Measurements from ENCODE around the gene PTCHD4.

PTCHD4 gene

DNA sequence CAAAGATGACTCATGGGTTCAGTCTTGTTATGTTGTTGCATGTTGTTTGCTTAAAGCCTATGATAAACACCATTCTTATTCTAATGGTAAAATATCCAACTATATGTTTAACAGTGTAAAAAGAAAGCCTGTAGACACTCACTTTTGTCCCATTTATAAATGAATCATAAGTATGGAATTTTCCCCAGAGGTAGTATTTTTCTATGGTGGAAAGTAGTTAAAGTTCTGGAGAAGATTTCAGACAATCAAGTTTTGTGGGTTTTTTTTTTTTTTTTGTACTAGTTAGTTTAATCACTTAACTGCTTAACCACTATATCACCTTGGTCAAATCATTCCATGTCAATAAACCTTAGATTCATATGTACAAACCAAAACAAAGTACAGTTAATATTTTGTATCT lies 35.8 kb downstream of the PTCHD4 start:
- H3K9me3 Mint-ChIP-seq: no peaks in the 10 kb centered on the region
- no peaks in the 10 kb centered on the region for H3K4me1 Mint-ChIP-seq
- H3K4me3 Mint-ChIP-seq: no peak overlapping the region
- DNase-seq (no peak), ATAC-seq (no peak)
- peaks cover 23% of the 10 kb centered on the region for H3K27me3 Mint-ChIP-seq
- H3K27ac Mint-ChIP-seq: no peak overlapping the region

DNA sequence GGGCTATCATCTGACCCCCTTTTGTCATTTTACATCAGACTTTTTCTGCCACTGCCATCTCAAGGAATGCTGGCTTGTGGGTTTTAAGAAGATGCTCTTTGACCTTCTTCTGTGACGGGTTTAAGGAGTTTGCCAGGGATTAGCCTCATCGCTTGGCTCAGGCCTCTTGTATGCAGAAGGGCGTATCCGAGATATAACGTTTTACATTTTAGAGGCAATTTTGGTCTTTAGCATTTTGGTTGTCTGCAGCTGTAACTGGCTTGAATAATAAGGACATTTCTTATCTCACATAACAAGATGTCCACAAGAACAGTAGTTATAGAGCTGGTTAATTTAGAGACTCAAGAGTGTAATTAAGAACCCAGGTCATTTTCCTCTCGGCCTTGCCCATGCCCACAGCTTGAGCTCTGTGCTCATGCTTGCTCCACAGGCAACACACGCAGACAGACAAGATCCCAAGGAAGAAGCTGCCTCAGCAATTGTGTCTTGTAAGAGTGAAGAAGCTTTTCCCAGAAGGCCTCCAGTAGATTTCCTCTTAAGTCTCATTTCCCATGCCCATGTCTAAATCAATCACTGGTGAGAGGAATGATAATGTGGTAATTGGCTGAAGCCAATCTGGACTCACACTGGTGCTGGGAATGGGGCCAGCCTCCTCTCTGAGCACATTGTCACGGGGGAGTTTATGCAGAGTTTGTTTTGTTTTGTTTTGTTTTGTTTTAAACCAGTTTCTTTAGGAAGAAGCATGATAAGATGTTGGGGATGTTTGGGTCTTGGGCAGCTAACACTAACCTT lies 36.8 kb downstream of the PTCHD4 start:
- no peak overlapping the region for H3K4me3 Mint-ChIP-seq
- peak overlapping the region in 1 of 2 donors; percentile 81 for H3K27ac Mint-ChIP-seq
- no peak for DNase-seq
- ATAC-seq: no peak
- H3K4me1 Mint-ChIP-seq: peaks cover 6% of the 10 kb centered on the region
- H3K9me3 Mint-ChIP-seq: no peaks in the 10 kb centered on the region
- peaks cover 30% of the 10 kb centered on the region for H3K27me3 Mint-ChIP-seq

DNA sequence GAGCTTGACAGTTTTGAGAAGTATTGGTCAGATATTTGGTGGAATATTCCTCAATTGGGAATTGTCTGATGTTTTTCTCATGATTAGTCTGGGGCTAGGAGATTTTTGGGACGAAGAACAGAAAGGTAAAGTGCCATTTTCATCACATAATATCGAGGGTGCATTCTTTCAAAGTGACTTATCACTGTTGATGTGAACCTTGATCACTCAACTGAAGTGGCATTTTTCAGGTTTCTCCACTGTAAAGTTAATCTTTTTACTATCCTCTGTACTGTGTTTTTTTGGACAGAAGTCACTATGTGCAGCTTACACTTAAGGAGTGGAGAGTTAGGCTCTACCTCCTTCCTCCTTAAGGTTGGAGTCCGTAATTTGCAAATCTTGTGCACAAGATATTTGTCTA lies 39.2 kb downstream of the PTCHD4 start:
- peaks cover 10% of the 10 kb centered on the region for H3K4me1 Mint-ChIP-seq
- no peak for ATAC-seq

DNA sequence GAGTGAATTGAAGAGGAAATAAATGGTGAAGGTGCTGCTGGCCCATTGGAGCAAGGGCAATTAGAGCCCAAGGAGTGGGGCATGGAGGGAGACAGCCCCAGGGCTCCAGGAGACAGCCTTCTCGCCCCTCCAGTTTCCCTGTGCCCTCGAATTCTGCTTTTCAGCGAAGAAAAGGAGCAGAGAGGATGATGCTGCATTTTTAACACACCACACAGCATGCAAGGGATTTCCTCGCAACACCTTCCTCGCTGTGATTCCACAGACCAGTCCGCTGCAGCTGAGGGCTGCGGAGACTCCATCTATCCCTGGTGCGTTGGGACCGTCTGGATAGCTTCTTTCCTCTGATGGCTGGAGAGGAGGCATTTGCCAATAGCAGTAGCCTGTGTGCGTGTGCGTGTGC lies 41.7 kb downstream of the PTCHD4 start:
- no peak overlapping the region for H3K27ac Mint-ChIP-seq
- DNase-seq: no peak
- peaks cover 10% of the 10 kb centered on the region for H3K4me1 Mint-ChIP-seq
- no peak for ATAC-seq
- peaks cover 60% of the 10 kb centered on the region for H3K27me3 Mint-ChIP-seq
- no peaks in the 10 kb centered on the region for H3K9me3 Mint-ChIP-seq
- peak overlapping the region in 1 of 2 donors; percentile 10 for H3K4me3 Mint-ChIP-seq

More for the DNA sequence above, 39.2 kb downstream of the PTCHD4 start:
- no peak for DNase-seq
- H3K27ac Mint-ChIP-seq: no peak overlapping the region
- no peaks in the 10 kb centered on the region for H3K9me3 Mint-ChIP-seq
- no peak overlapping the region for H3K4me3 Mint-ChIP-seq
- peaks cover 53% of the 10 kb centered on the region for H3K27me3 Mint-ChIP-seq

DNA sequence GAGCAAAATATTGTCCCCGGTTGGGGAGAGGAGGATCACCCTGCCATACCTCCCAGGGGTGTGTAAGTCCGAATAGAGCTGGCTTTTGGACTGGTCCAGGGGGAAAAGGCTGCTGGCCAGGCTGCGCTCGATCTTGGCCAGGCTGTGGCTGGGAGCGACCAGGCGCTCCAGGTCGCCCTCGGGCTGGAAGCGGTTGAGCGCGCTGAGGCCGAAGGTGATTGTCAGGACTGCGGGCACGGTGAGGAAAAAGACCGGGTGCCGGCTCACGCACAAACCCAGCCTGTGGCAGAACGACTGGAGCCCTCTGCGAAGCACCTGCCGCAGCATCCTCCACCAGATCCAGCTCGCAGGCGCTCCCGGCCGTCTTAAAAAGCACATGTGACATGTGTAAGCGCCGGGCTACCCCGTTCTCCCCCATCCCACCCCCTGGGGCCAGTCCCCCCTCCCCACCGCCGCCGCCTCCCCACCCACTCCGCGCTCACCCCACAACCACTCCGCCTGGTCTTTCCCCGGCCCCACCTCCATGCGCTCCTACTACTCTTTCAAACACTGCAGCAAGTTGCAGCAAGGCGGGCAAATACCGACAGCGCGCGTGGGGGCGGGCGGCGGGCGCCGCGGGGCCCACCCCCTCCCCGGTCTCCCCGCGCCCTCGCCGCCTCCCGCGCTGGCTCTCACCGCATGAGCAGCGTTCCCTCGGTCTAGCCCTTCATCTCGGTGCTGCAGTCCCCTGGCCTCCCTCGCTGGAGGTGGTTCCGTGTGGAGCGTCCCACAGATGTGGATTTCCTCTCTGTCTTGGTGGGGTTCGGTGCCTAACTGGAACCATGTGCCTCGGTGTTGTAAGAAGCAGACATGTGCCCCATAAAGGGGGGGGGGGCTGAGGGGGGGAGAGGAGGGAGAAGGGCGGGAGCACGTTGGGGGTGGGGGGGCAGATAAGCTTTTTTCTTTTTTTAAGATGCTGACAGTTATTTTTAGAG lies 42.4 kb downstream of the PTCHD4 start:
- peak overlapping the region in 1 of 2 donors; percentile 8 for H3K4me3 Mint-ChIP-seq
- DNase-seq (no peak), ATAC-seq (peak; percentile 42)
- no peak overlapping the region for H3K27ac Mint-ChIP-seq
- H3K27me3 Mint-ChIP-seq: peaks cover 52% of the 10 kb centered on the region
- H3K4me1 Mint-ChIP-seq: peaks cover 10% of the 10 kb centered on the region
- H3K9me3 Mint-ChIP-seq: no peaks in the 10 kb centered on the region

DNA sequence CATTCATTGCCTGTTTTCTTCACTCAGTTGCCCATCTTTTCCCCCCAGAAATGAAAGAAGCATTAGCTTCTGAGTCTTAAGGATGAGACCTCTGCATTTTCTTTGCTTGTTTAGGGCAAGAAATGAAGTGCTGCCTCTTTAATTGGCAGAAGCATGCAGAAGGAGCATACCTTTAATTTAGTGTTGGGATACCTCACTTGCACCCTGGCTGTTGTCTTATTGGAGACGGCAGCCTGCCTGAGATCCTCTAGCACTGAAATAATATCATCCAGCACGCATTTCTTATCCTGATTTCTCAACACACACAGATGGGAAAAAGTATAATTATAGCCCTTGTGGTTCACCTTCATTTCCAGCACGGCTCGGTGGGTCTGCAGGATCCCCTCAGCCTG lies 43.1 kb downstream of the PTCHD4 start:
- H3K27ac Mint-ChIP-seq: no peak overlapping the region
- no peak for ATAC-seq
- H3K27me3 Mint-ChIP-seq: peaks cover 49% of the 10 kb centered on the region
- no peak overlapping the region for H3K4me3 Mint-ChIP-seq
- H3K4me1 Mint-ChIP-seq: peaks cover 10% of the 10 kb centered on the region
- H3K9me3 Mint-ChIP-seq: no peaks in the 10 kb centered on the region
- no peak for DNase-seq

DNA sequence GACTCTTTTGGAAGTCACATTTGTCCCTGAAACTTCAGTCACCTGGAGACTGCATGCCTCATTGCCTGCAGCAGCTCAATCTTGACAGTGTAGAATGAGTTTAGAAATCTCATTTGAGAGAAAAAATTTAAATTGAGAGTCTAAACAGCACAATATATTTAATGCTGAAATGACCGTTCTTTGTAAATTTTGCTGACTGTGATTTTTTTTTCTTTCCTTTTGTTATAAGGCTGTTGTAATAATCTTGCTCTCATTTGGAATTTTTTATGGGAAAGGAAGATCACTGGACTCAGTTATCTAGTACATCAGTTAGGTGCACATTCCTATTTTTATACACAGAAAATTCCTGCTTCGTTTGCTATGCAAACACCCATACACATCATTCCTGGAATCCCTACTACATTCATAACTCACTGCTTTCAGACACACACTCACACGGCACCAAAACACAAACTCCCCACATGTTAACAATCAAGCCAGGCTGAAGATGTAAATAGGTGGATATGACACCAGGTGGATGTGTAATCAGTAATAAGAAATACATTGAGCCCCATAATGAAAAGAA lies 43.8 kb downstream of the PTCHD4 start:
- Mint-ChIP-seq H3K4me3 (no peak overlapping the region), H3K9me3 (no peaks in the 10 kb centered on the region), H3K4me1 (peaks cover 10% of the 10 kb centered on the region), H3K27me3 (peaks cover 49% of the 10 kb centered on the region), H3K27ac (no peak overlapping the region)
- ATAC-seq (no peak), DNase-seq (no peak)

DNA sequence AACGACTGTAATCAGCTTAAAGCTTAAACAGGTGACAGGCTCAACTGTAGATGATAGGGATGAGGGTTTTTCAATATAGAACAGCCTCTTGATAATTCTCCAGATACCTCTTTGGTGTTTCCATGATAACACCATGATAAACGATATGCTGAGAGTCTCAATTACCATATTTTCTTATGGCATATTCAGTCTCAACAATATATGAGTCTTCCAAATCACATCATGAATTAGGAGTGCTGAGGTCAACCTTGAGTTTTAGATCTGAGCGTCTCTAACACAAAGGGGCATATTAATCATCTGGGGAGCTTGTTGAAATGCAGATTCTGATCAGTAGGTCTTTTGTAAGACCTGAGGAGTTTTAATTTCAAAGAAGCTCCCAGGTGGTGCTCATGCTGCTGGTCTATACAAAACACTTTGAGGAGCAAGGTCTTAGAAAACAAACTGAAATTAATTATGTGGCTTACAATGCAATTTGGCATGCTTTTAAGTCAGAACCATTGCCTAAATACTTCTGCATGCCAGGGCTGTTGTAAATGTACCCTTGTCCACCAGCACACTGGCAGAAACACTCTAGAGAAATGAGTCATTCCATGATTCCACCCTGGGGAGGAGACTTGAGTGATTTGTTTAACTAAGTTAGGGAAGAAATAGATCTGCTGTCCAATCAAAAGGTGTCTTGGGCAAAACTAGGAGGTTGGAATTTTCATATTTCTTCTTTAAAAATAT lies 49.6 kb downstream of the PTCHD4 start:
- no peaks in the 10 kb centered on the region for H3K9me3 Mint-ChIP-seq
- peaks cover 8% of the 10 kb centered on the region for H3K27me3 Mint-ChIP-seq

More for the DNA sequence above, 49.6 kb downstream of the PTCHD4 start:
- no peak for ATAC-seq
- Mint-ChIP-seq H3K4me3 (no peak overlapping the region), H3K4me1 (no peaks in the 10 kb centered on the region), H3K27ac (no peak overlapping the region)
- no peak for DNase-seq

Measured in stimulated activated naive CD8-positive, alpha-beta T cell treated with anti-CD3 and anti-CD28 coated beads, Interleukin-15, amount 100 ng/mL, for 72 hours (primary cell).